VCaP (cell line): ENCODE results near the gene FAM187B.

Source experiments
- H3K27ac ChIP-seq: fragments of 450-650 bp; 2 replicates; pipeline ENCODE4 v1.5.1; 2017
- TF ChIP-seq, protein P1 (sequence below): fragments of 450-650 bp; conservative IDR thresholded peaks from 2 replicates; pipeline ENCODE4 v1.5.1; 2017; ENCODE audit warnings: mild to moderate bottlenecking, moderate library complexity

The FAM187B gene

DNA sequence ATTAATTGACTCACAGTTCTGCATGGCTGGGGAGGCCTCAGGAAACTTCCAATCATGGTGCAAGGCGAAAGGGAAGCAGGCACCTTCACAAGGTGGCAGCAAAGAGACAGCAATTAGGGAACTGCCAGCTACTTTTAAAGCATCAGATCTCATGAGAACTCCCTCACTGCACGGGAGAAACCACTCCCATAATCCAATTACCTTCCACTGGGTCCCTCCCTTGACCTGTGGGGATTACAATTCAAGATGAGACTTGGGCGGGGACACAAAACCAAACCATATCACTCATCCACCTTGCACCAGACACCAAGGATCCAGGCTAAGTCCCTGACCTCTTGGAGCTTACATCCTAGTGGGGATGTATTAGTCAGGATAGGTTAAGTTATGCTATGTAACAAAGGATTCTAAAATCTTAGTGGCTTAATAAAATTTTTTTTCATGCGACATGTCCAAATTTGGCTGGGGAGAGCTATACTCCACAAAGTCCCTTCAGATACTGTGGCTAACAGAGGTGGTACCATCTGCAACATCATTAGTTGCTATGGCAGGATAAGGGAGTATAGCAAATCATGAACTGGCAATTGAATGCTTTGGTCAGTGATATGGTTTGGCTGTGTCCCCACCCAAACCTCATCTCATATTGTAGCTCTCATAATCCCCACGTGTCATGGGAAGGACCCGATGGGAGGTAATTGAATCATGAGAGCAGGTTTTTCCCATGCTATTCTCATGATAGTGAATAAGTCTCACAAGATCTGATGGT lies 8.3 kb upstream of the FAM187B start:
- H3K27ac ChIP-seq = no peak overlapping the region
- TF ChIP-seq, protein P1, sequence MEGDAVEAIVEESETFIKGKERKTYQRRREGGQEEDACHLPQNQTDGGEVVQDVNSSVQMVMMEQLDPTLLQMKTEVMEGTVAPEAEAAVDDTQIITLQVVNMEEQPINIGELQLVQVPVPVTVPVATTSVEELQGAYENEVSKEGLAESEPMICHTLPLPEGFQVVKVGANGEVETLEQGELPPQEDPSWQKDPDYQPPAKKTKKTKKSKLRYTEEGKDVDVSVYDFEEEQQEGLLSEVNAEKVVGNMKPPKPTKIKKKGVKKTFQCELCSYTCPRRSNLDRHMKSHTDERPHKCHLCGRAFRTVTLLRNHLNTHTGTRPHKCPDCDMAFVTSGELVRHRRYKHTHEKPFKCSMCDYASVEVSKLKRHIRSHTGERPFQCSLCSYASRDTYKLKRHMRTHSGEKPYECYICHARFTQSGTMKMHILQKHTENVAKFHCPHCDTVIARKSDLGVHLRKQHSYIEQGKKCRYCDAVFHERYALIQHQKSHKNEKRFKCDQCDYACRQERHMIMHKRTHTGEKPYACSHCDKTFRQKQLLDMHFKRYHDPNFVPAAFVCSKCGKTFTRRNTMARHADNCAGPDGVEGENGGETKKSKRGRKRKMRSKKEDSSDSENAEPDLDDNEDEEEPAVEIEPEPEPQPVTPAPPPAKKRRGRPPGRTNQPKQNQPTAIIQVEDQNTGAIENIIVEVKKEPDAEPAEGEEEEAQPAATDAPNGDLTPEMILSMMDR = no peak; the same call in 1 of the 2 replicates

DNA sequence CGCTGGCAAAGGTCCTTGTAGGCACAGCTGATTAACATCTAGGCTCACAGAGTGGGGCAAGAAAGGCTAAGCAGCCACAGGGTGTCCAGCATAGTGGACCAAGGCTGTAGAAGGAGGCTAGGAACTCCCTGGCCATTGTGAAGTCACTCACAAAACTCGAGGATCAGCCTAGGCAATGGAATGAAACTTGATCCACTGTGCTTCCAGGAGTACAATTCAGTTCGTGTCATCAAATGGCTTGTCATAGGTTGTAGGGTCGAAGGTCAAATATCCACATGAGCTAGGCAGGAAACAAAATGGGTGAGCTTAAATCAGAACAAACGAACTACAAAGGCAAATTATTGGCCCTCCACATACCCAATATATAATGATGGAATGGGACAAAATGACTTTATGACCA lies 4.4 kb upstream of the FAM187B start:
- TF ChIP-seq, protein P1 = no peak

GRCh38 chr19:35231956-35232645 lies 3.6 kb upstream of the FAM187B start:
- H3K27ac ChIP-seq = no peak overlapping the region
- TF ChIP-seq, protein P1 = no peak

More for the DNA sequence above, 4.4 kb upstream of the FAM187B start:
- no peak overlapping the region for H3K27ac ChIP-seq

- TF ChIP-seq, protein P1 = no peak
- H3K27ac ChIP-seq = no peak overlapping the region
Measured at GRCh38 chr19:35229601-35230000, 1.1 kb upstream of the FAM187B start.

GRCh38 chr19:35226748-35227147 lies 1.8 kb downstream of the FAM187B start:
- TF ChIP-seq, protein P1 = no peak
- H3K27ac ChIP-seq = no peak overlapping the region

- no peak overlapping the region for H3K27ac ChIP-seq
- TF ChIP-seq, protein P1 = no peak
Measured at GRCh38 chr19:35225951-35226350, 2.6 kb downstream of the FAM187B start.

DNA sequence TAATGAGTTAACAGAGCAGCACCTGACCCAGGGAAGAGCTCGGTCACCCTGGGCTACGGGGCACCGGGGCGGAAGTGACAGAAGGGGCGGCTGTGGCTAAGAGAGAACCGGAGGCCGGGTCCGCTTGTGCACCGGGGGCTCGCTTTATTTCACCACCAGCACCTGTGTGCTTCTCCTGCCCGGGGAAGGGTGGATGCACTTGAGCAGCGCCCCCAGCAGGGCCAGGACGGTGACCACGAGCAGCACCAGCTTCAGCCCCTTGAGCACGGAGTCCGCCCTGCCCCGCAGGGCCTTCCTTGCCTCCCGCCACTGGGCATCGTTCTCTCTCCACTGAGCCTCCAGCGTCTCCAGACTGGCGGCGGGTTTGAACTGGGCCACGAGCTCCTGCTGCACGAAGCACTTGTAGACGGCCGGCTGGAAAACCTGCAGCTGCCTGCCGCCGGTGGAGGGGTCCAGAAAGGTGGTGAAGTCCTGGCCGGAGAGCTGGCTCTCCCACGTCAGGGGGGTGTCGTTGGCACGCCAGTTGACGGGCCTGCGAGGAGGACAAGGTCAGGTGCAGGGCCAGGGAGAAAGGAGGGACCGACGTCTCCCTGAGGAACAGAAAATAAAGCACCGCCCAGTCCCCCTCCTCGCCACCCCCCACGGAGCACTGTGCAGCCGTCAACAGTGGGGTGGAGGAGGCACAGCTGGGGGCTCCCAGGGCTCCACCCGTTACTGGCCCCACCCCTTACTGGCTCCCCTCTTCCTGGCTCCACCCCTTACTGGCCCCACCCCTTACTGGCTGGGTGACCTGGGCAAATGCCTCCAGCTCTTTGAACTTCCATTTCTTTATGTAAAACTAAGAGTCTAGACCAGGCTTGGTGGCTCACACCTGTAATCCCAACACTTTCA lies 3.6 kb downstream of the FAM187B start:
- no peak overlapping the region for H3K27ac ChIP-seq
- TF ChIP-seq, protein P1 = no peak
